T-helper 2 cell treated with Interferon-gamma antibody and Interleukin-4, amounts not matched to agents 5 μg/mL and 100 μg/mL, for 36 hours (primary cell): ENCODE data around the gene SP110.
A peak's percentile ranks its signal among the peaks of the same experiment; 100 is the strongest.
"Not testable (repeated sequence)": the region's sequence is repeated elsewhere in the genome, so short reads cannot be mapped to it uniquely, and the experiment has no call there.

Experiments used
- DNase-seq: peaks from one replicate; pipeline ENCODE4 v3.0.0; 2021; ENCODE audit warnings: low spot score
- H3K27ac Mint-ChIP-seq: one replicate; pipeline ENCODE4 v1.8.0; 2021; ENCODE audit warnings: mild to moderate bottlenecking, mixed read lengths
- H3K27me3 Mint-ChIP-seq: one replicate; pipeline ENCODE4 v1.8.0; 2021; ENCODE audit warnings: low read depth, mixed read lengths
- H3K36me3 Mint-ChIP-seq: one replicate; pipeline ENCODE4 v1.8.0; 2021; ENCODE audit warnings: low read depth, mixed read lengths
- H3K4me1 Mint-ChIP-seq: one replicate; pipeline ENCODE4 v1.8.0; 2021; ENCODE audit warnings: low read depth, mixed read lengths
- H3K4me3 Mint-ChIP-seq: one replicate; pipeline ENCODE4 v1.8.0; 2022; ENCODE audit warnings: mild to moderate bottlenecking, moderate library complexity, mixed read lengths
- H3K9me3 Mint-ChIP-seq: one replicate; pipeline ENCODE4 v1.8.0; 2021; ENCODE audit warnings: mixed read lengths

SP110 gene

DNA sequence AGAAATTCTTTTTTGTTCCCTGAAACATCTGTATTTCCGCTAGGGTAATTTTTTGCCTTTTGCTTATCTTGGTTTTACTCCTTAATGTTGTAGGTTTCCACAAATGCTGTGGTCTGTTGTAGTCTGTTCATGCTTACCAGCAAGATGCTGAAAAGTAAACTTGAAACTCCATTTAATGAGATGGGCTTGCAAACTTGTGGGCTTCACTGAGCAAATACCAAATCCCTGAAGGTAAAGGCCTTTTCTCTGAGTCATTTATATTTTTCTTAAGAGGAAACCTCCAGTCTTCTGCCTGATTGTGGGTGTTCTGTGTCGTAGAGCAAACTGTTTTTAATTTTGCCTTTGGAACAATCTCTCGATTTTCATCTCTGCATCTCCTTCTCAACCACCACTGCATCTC lies 15.1 kb upstream of the SP110 start:
- H3K27ac Mint-ChIP-seq: peak overlapping the region; percentile 79
- no peaks in the 10 kb centered on the region for H3K27me3 Mint-ChIP-seq
- peaks cover 38% of the 10 kb centered on the region for H3K4me1 Mint-ChIP-seq
- H3K9me3 Mint-ChIP-seq: peaks cover 20% of the 10 kb centered on the region
- DNase-seq: peak; percentile 48
- peaks cover 77% of the 10 kb centered on the region for H3K36me3 Mint-ChIP-seq
- peak overlapping the region; percentile 69 for H3K4me3 Mint-ChIP-seq

DNA sequence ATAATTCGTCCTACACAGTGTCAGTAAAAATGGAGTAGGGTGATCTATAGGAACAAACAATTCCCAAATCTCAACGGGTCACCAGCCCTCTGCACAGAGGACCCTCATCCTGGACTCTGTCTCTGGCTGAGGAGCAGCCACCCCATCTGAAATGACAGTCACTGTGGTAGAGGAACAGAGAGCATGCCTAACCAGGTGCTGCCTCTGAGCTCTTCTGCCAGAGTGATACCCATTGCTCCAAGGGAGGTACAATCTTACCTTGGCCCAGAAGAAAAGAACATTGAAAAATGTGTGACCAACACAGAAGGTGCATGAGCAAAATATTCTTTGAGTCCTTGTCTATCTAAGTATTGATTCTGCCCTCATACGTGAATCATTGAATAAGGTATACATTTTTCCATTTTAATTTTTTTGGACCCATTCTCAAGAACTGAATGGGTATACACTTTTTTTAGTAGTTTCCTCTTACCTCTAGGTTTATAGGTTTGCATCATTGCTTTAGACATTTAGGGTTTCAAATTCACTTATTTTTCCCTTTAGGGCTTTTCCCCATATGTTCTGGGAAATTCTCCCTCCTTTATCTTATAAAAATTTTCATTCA lies 14.4 kb upstream of the SP110 start:
- peaks cover 40% of the 10 kb centered on the region for H3K4me1 Mint-ChIP-seq
- H3K9me3 Mint-ChIP-seq: peaks cover 22% of the 10 kb centered on the region
- H3K4me3 Mint-ChIP-seq: peak overlapping the region; percentile 69
- H3K36me3 Mint-ChIP-seq: peaks cover 77% of the 10 kb centered on the region
- DNase-seq: peak; percentile 17
- H3K27ac Mint-ChIP-seq: peak overlapping the region; percentile 79
- no peaks in the 10 kb centered on the region for H3K27me3 Mint-ChIP-seq

DNA sequence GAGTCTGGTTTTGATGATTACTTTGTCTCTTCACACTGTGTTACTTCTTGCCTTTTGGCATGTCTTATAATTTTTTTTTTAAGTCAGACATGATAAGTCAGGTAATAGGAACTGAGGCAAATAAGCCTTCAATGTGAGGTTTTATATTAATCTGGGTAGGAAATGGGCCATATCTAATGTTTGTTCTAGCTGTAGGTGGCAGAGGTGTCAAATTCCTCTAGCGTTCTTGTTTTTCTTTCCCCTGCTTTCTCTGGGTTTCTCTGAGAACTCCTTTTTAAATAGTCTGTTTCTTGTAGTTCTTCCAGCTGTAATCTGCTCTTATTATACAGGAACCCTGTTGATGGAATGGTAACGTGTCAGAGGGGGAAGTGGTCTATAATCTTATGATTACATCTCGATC lies 11.5 kb upstream of the SP110 start:
- peaks cover 22% of the 10 kb centered on the region for H3K9me3 Mint-ChIP-seq
- H3K4me1 Mint-ChIP-seq: peaks cover 61% of the 10 kb centered on the region
- H3K27me3 Mint-ChIP-seq: no peaks in the 10 kb centered on the region
- peaks cover 69% of the 10 kb centered on the region for H3K36me3 Mint-ChIP-seq
- no peak for DNase-seq
- H3K27ac Mint-ChIP-seq: no peak overlapping the region
- peak overlapping the region; percentile 64 for H3K4me3 Mint-ChIP-seq

DNA sequence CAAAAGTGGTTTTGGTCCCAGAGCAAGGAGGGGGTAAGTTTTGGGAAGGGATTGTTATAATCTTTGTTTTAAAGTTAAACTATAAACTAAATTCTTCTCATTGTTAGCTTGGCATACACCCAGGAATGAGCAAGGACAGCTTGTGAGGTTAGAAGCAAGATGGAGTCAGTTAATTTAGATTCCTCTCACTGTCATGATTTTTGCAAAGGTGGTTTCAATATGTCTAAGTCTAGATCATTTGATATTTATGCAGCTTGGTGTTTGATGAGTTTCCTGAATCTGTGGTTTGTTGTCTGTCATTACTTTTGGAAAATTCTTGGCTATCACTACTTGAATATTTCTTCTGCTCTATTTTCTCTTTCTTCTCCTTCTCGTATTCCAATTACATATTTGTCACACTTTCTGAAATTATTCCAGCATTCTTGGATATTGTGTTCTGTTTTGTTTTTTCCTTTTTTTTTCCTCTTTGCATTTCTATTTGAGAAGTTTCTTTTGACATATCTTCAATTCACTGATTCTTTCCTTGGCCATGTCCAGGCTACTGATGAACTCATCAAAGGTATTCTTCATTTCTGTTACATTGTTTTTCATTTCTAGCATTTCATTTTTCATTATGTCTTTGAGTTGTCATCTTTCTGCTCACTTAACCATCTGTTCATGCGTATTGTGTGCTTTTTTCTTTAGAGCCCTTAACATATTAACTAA lies 10.9 kb upstream of the SP110 start:
- Mint-ChIP-seq H3K9me3 (peaks cover 22% of the 10 kb centered on the region), H3K4me3 (peak overlapping the region; percentile 64), H3K27me3 (no peaks in the 10 kb centered on the region), H3K36me3 (peaks cover 64% of the 10 kb centered on the region), H3K27ac (peak overlapping the region; percentile 62), H3K4me1 (peaks cover 64% of the 10 kb centered on the region)
- DNase-seq: no peak

DNA sequence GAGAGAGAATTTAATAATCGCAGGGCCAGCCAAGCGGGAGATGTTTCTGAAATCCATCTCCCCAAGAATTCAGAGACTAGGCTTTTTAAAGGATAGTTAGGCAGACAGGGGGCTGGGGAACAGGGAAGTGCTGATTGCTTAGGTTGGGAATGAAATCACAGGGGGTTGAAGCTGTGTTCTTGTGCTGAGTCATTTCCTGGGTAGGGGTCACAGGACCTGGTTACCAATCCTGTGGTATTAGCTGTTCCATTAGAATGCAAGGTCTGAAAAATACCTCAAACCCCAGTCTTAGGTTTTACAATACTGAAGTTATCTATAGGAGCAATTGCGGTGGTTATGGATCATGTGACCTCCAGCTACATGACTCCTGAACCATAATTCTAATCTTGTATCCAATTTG lies 10.3 kb upstream of the SP110 start:
- peak overlapping the region; percentile 53 for H3K4me3 Mint-ChIP-seq
- H3K4me1 Mint-ChIP-seq: peaks cover 64% of the 10 kb centered on the region
- H3K27ac Mint-ChIP-seq: peak overlapping the region; percentile 54
- peaks cover 61% of the 10 kb centered on the region for H3K36me3 Mint-ChIP-seq
- no peak for DNase-seq
- H3K27me3 Mint-ChIP-seq: no peaks in the 10 kb centered on the region
- peaks cover 22% of the 10 kb centered on the region for H3K9me3 Mint-ChIP-seq

DNA sequence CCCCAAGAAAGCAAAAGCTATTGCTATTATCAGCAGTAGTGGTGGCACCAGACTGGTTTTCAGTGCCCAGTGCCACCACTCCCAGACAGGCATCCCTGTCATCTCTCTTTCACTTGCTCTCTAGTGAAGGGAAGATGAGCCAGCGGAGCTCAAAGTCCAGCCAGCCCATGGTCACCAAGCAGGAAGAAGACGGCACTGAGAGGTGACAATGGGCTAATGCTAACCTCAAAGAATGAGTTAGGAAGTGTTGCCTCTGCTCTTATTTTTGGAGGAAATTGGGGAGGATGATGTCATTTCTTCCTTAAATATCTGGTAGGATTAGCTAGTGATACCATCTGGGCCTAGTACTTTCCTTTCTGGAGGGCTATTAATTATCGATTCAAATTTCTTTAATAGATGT lies 7.4 kb upstream of the SP110 start:
- DNase-seq: no peak
- Mint-ChIP-seq H3K27me3 (no peaks in the 10 kb centered on the region), H3K36me3 (peaks cover 44% of the 10 kb centered on the region), H3K27ac (peak overlapping the region; percentile 78), H3K9me3 (peaks cover 20% of the 10 kb centered on the region), H3K4me1 (peaks cover 70% of the 10 kb centered on the region), H3K4me3 (peak overlapping the region; percentile 91)

DNA sequence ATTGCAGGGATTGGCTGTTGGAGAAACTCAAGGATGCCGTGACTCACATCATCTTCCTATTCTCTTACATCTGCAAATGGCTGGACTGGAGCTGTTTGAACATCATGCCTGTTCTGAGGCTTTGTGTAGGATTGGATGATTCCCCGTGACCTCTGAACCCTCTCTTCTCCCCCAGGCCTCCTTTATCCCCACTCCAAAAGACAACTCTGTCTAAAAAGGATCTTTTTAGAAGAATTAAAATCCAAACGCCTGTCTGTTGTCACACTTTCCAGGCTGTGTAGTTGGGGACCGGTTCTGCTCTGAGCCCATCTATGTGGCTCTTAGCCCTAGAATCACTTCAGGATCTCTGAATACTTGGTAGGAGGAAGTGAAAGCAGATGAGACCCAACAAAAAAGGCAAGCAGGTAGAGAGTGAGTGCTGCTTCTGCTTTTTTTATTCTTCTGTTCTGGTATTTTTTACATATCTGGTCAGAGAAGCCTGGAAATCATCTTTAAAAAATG lies 6.3 kb upstream of the SP110 start:
- H3K36me3 Mint-ChIP-seq: peaks cover 37% of the 10 kb centered on the region
- no peak for DNase-seq
- H3K4me3 Mint-ChIP-seq: peak overlapping the region; percentile 93
- peak overlapping the region; percentile 95 for H3K27ac Mint-ChIP-seq
- no peaks in the 10 kb centered on the region for H3K27me3 Mint-ChIP-seq
- H3K4me1 Mint-ChIP-seq: peaks cover 70% of the 10 kb centered on the region
- H3K9me3 Mint-ChIP-seq: peaks cover 15% of the 10 kb centered on the region

DNA sequence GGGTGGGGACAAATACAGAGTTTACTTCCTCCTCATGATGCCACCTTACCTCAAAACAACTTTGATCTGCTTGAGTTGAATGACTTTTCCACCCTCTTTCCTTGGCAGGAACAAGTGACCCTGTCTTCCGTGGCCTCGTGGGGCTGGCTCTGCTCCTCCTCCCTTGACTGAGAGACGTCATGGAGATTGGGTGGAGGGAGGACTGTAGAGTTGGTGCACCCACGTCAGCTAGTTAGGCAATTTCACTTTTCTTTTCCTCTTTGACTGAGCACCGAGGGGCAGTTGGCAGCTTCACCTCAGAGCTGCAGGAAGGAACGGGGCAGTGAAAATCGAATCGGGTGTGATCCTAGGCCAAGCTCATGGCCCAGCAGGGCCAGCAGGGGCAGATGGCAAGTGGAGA lies 5.7 kb upstream of the SP110 start, which contains the start of gene SP140:
SP140 (plus strand) TSS at position 251 of the 400 bp plus-strand sequence; CDS start at position 360, 109 bp downstream.
- peaks cover 8% of the 10 kb centered on the region for H3K9me3 Mint-ChIP-seq
- no peaks in the 10 kb centered on the region for H3K27me3 Mint-ChIP-seq
- DNase-seq: peak; percentile 86
- peaks cover 30% of the 10 kb centered on the region for H3K36me3 Mint-ChIP-seq
- H3K27ac Mint-ChIP-seq: peak within 1 kb of the TSS; percentile 95
- H3K4me1 Mint-ChIP-seq: peaks cover 66% of the 10 kb centered on the region
- peak within 1 kb of the TSS; percentile 93 for H3K4me3 Mint-ChIP-seq

DNA sequence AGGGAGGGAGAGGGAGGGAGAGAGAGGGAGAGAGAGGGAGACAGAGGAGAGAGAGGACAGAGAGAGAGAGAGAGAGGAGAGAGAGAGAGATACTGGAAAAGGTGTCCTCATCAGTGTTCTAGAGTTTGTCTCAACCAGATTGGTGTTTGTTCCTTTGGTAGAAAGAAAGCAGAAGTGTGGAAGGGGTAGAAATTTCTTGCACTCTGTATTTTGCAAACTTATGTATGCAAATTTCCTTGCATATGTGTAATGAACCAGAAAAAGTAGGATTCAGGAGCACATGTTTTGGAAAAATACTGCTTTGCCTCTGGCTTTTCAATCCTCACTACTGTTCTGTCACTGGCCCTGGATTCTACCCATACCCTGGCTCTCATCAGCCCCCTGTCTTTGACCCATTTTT lies 4.7 kb upstream of the SP110 start:
- Mint-ChIP-seq H3K27me3 (no peaks in the 10 kb centered on the region), H3K4me3 (peak overlapping the region; percentile 93), H3K4me1 (peaks cover 69% of the 10 kb centered on the region), H3K9me3 (no peaks in the 10 kb centered on the region), H3K36me3 (peaks cover 29% of the 10 kb centered on the region), H3K27ac (peak overlapping the region; percentile 95)
- no peak for DNase-seq

DNA sequence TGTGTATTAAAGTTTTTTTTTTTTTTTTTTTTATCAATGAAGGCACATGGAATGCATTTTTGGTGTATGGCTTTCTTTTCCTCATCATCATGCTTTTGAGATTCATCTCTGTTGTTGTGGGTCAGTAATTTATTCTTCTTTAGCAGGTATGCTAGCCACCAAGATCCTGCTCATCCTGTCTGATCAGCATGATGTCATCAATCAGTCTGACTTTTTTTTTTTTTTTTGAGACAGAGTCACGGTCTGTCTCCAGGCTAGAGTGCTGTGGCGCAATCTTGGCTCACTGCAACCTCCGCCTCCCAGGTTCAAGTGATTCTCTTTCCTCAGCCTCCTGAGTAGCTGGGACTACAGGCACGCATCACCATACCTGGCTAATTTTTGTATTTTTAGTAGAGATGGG lies 3.0 kb upstream of the SP110 start:
- not testable (repeated sequence) for DNase-seq, H3K9me3 Mint-ChIP-seq, H3K27me3 Mint-ChIP-seq
- Mint-ChIP-seq H3K4me3 (peak overlapping the region; percentile 2), H3K27ac (peak overlapping the region; percentile 33), H3K36me3 (peaks cover 32% of the 10 kb centered on the region), H3K4me1 (peaks cover 64% of the 10 kb centered on the region)

DNA sequence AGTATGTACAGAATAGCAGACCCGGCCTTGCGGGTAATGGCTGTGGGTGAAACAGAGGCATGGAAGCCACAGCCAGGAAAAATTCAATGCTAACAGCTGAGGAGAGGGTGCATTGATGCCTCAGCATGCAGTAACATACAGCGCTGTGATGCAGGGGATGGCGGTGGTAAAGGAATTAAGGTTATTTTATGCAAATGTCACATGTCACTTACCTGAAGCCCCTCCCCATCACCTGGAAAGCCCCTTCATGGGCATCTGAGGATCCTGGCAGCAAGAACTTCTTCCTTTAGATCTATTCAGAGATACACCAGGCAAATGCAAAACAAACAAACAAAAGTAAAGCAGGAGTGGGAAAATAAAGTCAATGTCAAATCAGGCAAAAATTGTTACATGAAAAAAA lies 1.7 kb upstream of the SP110 start:
- no peak for DNase-seq
- Mint-ChIP-seq H3K27me3 (no peaks in the 10 kb centered on the region), H3K9me3 (no peaks in the 10 kb centered on the region), H3K36me3 (peaks cover 35% of the 10 kb centered on the region), H3K27ac (no peak overlapping the region), H3K4me3 (no peak overlapping the region), H3K4me1 (peaks cover 65% of the 10 kb centered on the region)

DNA sequence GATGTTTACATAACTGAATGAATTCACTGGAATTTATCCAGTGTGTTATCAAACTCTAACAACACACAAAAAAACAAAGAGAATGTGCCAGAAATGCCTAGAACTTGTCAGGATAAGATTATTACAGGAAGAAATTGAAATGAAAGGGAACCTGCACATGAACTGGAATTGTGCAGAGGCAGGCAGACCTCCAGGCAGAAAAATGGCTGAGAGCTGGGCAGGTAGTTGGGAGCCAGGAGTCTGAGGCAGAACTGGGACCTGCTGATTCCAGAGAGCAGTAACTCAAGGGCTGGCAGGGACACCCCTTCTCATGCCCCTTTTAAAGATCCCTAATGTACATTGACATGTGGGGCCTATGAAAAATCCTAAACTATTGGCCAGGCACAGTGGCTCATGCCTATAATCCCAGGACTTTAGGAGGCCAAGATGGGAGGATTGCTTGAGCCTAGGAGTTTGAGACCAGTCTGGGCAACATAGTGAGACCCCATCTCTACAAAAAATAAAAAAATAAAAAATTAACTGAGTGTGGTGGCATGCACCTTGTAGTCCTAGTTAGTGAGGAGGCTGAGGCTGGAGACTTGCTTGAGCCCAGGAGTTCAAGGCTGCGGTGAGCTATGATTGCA lies 674 bp upstream of the SP110 start:
- Mint-ChIP-seq H3K4me1 (peaks cover 69% of the 10 kb centered on the region), H3K27me3 (no peaks in the 10 kb centered on the region), H3K27ac (peak overlapping the region; percentile 95), H3K36me3 (peaks cover 46% of the 10 kb centered on the region), H3K4me3 (peak overlapping the region; percentile 100), H3K9me3 (no peaks in the 10 kb centered on the region)
- DNase-seq: no peak

DNA sequence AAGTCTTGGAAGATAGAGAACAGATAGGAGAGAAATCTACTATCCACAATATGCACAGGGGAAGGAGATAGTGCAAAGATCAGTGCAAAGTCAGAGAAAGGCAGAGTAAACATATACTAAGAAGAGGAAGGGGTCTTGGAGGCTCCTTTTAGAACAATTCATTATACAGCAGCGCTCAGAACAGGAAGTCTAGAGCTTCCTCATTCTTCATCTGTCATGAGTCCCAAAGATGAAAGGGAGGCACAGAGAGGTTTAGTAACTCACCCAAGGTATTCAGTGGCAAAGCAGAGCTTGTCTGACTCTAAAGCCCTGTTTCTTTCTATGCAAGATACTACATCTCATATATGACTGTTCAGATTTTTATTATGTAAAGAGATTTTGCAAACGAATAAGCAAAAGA lies 1.4 kb downstream of the SP110 start:
- peak overlapping the region; percentile 100 for H3K4me3 Mint-ChIP-seq
- DNase-seq: no peak
- H3K9me3 Mint-ChIP-seq: no peaks in the 10 kb centered on the region
- peak overlapping the region; percentile 85 for H3K27ac Mint-ChIP-seq
- peaks cover 61% of the 10 kb centered on the region for H3K4me1 Mint-ChIP-seq
- peaks cover 66% of the 10 kb centered on the region for H3K36me3 Mint-ChIP-seq
- no peaks in the 10 kb centered on the region for H3K27me3 Mint-ChIP-seq

DNA sequence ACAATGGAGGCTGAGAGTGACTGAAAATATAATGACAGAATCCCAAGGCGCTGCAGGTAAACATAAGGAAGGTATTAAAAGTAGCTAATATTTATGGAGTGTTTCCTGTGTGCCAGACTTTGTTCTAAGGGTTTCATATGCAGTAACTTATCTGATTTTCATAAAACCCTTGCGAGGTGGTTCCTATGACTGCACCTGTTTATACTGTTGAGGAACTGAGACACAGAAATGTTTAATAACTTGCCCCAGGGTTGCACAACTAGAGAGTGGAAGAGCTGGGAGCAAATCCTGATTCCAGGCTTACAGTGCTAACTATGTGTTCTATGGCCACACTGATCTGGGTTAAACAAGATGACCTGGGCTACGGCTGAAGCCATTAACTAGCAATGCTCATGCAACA lies 2.4 kb downstream of the SP110 start:
- Mint-ChIP-seq H3K36me3 (peaks cover 76% of the 10 kb centered on the region), H3K27ac (peak overlapping the region; percentile 60), H3K4me3 (peak overlapping the region; percentile 100), H3K27me3 (no peaks in the 10 kb centered on the region), H3K9me3 (no peaks in the 10 kb centered on the region), H3K4me1 (peaks cover 52% of the 10 kb centered on the region)
- no peak for DNase-seq
